ENCODE measurements around the gene LBP. TPM values are rescaled to one million over a fixed set of nuclear protein-coding genes. Genes with fewer than 3 reads are reported as not detected.
"Not testable (repeated sequence)": the region's sequence is repeated elsewhere in the genome, so short reads cannot be mapped to it uniquely, and the experiment has no call there.

Gene LBP
- total RNA-seq, 1 donor from 2014 or later = not detected

GRCh38 chr20:38405132-38405531, 58.9 kb downstream of the LBP start:
- H3K4me3 Mint-ChIP-seq (ENCODE audit: unreplicated experiment) = no peak overlapping the region
- H3K27me3 Mint-ChIP-seq (ENCODE audit: low read depth) = no peaks in the 10 kb centered on the region
- no peak overlapping the region for H3K27ac Mint-ChIP-seq (ENCODE audit: unreplicated experiment)
- no peaks in the 10 kb centered on the region for H3K4me1 Mint-ChIP-seq (ENCODE audit: low read depth)
- H3K36me3 Mint-ChIP-seq (ENCODE audit: low read depth) = no peaks in the 10 kb centered on the region
- peaks cover 4% of the 10 kb centered on the region for H3K9me3 Mint-ChIP-seq (ENCODE audit: low read depth)
- TF ChIP-seq CTCF (IDR thresholded peaks at IDR 0.05) = no peak
- no peak for DNase-seq (ENCODE audit: low spot score)

GRCh38 chr20:38406476-38406875, 60.2 kb downstream of the LBP start:
- Mint-ChIP-seq H3K4me1 (ENCODE audit: low read depth) (no peaks in the 10 kb centered on the region), H3K27me3 (ENCODE audit: low read depth) (no peaks in the 10 kb centered on the region), H3K36me3 (ENCODE audit: low read depth) (no peaks in the 10 kb centered on the region), H3K4me3 (ENCODE audit: unreplicated experiment) (no peak overlapping the region), H3K27ac (ENCODE audit: unreplicated experiment) (no peak overlapping the region), H3K9me3 (ENCODE audit: low read depth) (peaks cover 4% of the 10 kb centered on the region)
- no peak for DNase-seq (ENCODE audit: low spot score)
- TF ChIP-seq CTCF (IDR thresholded peaks at IDR 0.05) = no peak

GRCh38 chr20:38407321-38407720, 61.0 kb downstream of the LBP start:
- Mint-ChIP-seq H3K4me3 (ENCODE audit: unreplicated experiment) (no peak overlapping the region), H3K4me1 (ENCODE audit: low read depth) (no peaks in the 10 kb centered on the region)
- DNase-seq (ENCODE audit: low spot score) = no peak

GRCh38 chr20:38407822-38408221, 61.5 kb downstream of the LBP start:
- not testable (repeated sequence) for H3K4me3 Mint-ChIP-seq (ENCODE audit: unreplicated experiment); H3K9me3 Mint-ChIP-seq (ENCODE audit: low read depth); H3K4me1 Mint-ChIP-seq (ENCODE audit: low read depth); DNase-seq (ENCODE audit: low spot score); H3K27me3 Mint-ChIP-seq (ENCODE audit: low read depth); H3K36me3 Mint-ChIP-seq (ENCODE audit: low read depth); H3K27ac Mint-ChIP-seq (ENCODE audit: unreplicated experiment)

More at GRCh38 chr20:38407321-38407720, 61.0 kb downstream of the LBP start:
- Mint-ChIP-seq H3K27ac (ENCODE audit: unreplicated experiment) (no peak overlapping the region), H3K27me3 (ENCODE audit: low read depth) (no peaks in the 10 kb centered on the region), H3K9me3 (ENCODE audit: low read depth) (peaks cover 4% of the 10 kb centered on the region), H3K36me3 (ENCODE audit: low read depth) (peaks cover 3% of the 10 kb centered on the region)
- TF ChIP-seq CTCF (IDR thresholded peaks at IDR 0.05) = no peak

- Mint-ChIP-seq H3K27me3 (ENCODE audit: low read depth) (no peaks in the 10 kb centered on the region), H3K36me3 (ENCODE audit: low read depth) (peaks cover 20% of the 10 kb centered on the region), H3K27ac (ENCODE audit: unreplicated experiment) (no peak overlapping the region), H3K9me3 (ENCODE audit: low read depth) (peaks cover 2% of the 10 kb centered on the region), H3K4me1 (ENCODE audit: low read depth) (no peaks in the 10 kb centered on the region), H3K4me3 (ENCODE audit: unreplicated experiment) (no peak overlapping the region)
- no peak for TF ChIP-seq CTCF (IDR thresholded peaks at IDR 0.05)
- no peak for DNase-seq (ENCODE audit: low spot score)
Measured at GRCh38 chr20:38412877-38413577, 66.7 kb downstream of the LBP start.
